GM12864 (cell line): ENCODE measurements around the gene SEMA6C.

Source experiments
- DNase-seq: peaks from one replicate; pipeline ENCODE4 v3.0.0-alpha.2; 2011; ENCODE audit warnings: low read depth
- H3K4me3 ChIP-seq: 2 replicates; pipeline ENCODE4 v1.5.1; 2011; ENCODE audit warnings: mild to moderate bottlenecking, low read depth, low read length, control low read depth
- CTCF ChIP-seq: IDR thresholded peaks from 2 replicates; pipeline ENCODE4 v1.5.1; 2011; ENCODE audit warnings: low read depth, mild to moderate bottlenecking, moderate library complexity, low read length, control low read depth, inconsistent platforms; ENCODE audit errors: missing control alignments

Gene SEMA6C

GRCh38 chr1:151144474-151145303 lies 1.7 kb downstream of the SEMA6C start:
- DNase-seq = no peak
- H3K4me3 ChIP-seq = no peak overlapping the region
- no peak for TF ChIP-seq CTCF

DNA sequence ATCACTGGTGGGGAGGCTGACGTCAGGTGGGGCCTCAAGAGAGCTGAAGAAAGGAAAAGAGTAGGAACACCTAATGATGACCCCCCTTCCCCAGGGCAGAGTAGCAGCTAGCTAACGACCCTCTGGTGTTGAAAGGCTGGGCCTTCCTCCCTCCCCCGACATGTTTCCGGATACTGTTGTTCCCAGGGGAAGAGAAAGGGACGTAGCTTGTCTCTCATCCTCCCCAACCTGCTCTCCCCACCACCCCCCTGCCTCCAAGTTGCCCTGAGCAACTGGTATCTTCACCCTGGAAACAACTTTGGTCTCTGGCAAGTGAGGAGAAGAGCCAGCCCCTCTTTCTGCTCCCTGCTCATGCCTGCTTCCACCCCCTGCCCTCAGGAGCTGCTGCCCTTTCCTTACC lies 2.4 kb downstream of the SEMA6C start:
- DNase-seq = no peak
- TF ChIP-seq CTCF = no peak
- H3K4me3 ChIP-seq = no peak overlapping the region

- H3K4me3 ChIP-seq = no peak overlapping the region
- no peak for TF ChIP-seq CTCF
- no peak for DNase-seq
These were observed 3.4 kb downstream of the SEMA6C start for GRCh38 chr1:151143057-151143435.

- no peak for TF ChIP-seq CTCF
- no peak for DNase-seq
- H3K4me3 ChIP-seq = no peak overlapping the region
These were observed 3.9 kb downstream of the SEMA6C start for GRCh38 chr1:151142411-151143056.

DNA sequence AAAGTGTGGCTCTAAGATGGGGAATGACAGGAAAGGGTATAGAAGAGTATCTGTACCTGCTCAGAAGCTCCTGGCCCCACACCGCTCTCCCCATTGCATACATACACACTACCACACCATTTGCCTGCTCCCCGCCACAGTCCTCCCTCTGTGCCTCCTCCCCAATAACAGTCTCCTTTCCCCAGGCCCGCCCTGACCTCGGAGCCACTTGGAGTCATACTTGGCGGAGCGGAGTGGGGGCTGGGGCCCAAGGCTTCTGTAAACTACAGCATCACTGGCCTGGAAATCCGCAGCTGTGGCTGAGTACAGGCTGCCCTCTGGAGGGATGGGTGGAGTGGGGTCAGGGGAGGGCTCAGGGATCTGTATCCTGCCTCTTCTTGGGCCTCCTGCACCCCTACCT lies 8.6 kb downstream of the SEMA6C start:
- no peak for TF ChIP-seq CTCF
- no peak overlapping the region for H3K4me3 ChIP-seq
- no peak for DNase-seq

GRCh38 chr1:151135433-151136385 lies 10.7 kb downstream of the SEMA6C start:
- DNase-seq = no peak
- no peak overlapping the region for H3K4me3 ChIP-seq
- no peak for TF ChIP-seq CTCF
